ENCODE results near the gene ARFIP1.
"Not testable (repeated sequence)": the region's sequence is repeated elsewhere in the genome, so short reads cannot be mapped to it uniquely, and the experiment has no call there.

The ARFIP1 gene

DNA sequence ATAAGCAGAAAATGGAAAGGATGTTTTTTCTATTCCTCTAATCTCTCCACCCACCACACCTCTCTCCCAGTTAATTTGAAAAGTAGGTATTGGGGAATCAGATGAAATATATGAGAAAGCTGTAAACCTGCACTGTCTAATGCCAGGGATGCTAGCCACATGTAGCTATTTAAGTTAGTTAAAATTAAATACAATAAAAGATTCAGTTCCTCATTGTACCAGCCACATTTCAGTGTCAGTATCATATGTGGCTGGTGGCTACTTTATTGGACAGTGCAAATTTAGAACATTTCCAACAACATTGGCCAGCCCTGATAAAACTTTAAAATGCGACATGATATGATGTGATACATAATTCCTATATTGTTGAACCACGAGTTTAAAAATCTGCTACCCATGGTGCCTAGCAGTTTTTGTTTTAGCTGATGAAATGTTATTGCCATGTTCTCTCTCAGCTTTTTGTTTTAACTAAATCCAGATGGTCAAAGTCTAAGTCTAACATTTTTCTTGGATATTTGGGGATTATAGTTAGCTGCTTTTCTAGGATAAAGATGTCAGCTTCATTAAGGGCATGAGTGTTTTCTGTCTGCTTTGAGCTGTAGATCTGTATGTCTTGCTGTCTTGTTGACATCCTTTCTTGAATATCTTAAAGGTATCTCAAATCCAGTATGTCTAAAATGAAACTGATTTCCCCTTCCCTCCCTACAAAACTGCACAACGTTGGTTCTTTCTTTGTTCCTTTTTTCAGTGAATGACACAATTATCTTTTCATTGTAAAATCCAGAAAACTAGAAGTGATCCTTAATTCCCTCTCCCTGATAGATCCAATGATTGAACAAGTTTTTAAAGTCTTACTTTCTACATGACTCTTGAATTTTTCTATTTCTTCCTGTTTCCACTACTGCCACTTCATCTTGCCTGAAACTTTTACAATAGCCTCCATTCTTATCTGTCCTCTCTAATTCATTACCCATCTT is 6.2 kb downstream of the ARFIP1 start:
- DNase-seq (ENCODE audit: low read depth) = no peak

DNA sequence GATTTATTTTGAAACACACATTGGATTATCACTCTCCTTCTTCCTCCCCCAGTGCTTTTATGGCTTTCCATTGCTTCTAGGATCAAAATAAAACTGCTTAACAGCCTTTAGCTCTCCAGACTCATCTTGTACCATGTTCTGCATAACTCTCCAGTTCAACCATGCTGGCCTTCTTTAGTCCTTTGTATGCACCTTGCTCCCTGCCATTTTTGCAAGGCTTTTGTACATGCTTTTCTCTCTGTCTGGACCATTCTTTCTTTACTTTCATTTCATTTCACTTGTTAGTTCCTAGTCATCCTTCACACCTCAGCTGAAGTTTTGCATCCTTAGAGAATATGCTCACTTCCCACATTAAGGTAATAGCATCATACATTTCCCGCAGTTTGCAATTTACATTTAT is 6.9 kb downstream of the ARFIP1 start:
- no peak for DNase-seq (ENCODE audit: low read depth)

DNA sequence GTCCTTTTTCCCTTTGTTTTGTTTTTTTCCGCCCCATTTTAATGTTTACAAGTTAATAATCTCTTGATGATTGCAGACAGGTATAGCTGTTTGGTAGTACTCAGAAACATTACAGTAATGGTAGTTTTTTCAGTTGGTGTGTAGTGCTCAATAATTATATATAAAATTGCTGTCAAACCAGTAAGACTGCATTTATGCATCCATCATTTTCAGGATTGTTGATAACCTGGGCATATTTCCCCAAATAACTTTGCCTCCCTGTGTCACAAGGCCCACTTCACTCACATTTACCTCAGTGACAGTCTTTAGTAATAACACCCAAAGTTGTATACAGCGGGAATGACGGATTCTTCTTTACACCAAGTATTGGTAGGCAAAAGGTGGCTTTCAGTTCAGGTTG is 16.1 kb downstream of the ARFIP1 start:
- no peak for DNase-seq (ENCODE audit: low read depth)

DNA sequence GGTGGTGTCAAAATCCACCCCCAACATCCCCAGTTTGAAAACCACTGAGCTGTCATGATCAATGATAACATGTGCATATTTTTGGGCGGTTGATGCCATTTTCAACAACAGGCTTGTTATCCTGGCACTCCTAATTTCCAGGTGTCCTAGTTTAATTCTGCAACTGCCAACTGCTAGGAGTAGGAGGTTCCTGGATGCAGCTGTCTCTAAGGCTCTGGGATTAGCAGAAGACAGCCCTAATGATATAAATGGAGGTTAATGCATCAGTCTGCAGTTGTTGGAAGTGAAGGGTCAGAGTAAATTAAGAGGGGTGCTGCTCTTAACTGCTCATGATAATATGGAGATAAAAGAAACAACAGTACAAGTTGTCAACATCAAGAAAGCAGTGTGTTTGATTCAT is 23.8 kb downstream of the ARFIP1 start:
- no peak for DNase-seq (ENCODE audit: low read depth)

DNA sequence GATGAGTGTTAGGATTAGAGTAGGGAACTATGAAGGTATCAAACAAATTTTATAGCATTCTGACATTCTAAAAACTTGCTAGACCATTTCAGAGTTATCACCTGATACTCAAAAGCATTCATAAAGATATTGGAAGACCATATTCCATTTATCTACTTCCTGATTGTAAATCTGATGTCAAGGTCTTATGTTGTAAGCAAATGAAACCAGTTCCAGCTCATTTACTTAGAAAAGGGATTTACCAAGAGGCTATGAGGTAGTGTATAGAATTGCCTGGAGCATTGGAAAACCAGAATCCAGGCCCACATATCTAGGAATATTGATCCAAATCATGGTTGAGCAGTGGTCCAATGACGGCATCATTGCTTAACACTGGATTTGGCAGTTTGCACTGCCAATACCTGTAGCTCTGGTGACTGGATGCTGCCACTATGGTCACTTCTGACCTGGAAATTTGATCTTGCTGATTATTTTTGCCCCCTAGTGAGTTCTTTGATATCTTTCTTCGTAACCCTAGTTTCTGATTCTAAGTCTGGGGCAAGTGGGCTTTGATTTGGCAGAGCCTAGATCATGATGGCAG is 25.4 kb downstream of the ARFIP1 start:
- DNase-seq (ENCODE audit: low read depth) = no peak

DNA sequence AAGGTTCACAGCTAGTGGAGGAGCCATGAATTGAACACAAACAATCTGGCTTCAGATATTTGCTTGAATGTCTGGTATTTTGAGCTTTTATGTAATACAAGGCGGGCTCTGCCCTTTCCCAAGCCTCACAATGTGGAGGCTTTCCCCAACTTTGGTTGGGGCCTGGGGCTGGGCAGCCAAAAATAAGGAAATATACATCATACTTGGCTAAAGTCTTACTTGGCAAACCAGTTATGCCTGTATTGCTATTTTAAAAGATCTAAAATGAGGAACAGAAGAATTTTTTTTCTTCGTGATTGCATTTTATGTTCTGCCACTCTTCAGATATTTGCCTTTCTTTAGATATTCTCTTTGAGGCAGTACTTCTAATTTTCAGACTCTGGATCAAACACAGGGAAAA is 26.1 kb downstream of the ARFIP1 start:
- no peak for DNase-seq (ENCODE audit: low read depth)

DNA sequence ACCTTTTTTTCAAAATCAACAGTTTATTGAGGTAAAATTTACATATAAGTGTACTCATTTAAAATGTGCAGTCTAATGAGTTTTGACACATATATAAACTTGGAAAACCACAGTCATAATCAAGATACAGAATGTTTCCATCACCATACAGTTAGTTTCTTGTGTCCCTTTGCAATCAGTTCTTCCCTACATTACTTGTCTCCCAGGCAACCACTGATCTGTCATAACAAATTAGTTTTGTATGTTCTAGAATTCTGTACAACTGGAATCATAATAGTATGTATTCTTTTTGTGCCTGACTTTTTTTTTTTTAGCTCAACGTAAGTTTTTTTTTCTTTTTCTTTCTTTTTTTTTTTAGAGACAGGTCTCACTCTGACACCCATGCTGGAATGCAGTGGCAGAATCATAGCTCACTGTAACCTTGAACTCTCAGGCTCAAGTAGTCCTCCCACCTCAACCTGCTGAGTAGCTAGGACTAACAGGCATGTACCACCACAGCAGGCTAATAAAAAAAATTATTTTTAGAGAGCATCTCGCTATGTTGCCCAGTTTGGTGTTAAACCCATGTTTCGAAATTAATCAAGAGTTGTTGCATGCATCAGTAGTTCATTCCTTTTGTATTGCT is 26.9 kb downstream of the ARFIP1 start:
- DNase-seq (ENCODE audit: low read depth) = no peak

DNA sequence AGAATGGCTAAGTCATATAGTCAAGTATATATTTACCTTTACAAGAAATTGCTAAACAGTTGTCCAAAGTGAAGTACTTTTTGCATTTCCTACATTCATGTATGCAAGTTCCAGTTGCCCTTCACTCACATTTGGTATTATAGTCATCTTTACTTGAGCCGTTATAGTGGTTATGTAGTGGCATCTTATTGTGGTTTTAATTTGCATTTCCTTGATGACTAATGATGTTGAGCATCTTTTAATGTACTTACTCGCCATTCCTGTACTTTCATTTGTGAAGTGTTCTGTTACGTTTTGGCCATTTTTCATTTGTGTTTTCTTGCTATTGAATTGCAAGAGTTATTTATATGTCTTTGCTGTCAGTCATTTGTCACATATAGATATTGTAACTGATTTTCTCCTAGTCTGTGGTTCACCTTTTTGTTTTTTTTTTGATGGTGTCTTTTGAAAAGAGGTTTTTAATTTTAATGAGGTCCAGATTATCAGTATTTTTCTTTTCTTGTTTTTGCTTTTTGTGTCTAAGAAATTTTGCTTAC is 27.6 kb downstream of the ARFIP1 start:
- no peak for DNase-seq (ENCODE audit: low read depth)

DNA sequence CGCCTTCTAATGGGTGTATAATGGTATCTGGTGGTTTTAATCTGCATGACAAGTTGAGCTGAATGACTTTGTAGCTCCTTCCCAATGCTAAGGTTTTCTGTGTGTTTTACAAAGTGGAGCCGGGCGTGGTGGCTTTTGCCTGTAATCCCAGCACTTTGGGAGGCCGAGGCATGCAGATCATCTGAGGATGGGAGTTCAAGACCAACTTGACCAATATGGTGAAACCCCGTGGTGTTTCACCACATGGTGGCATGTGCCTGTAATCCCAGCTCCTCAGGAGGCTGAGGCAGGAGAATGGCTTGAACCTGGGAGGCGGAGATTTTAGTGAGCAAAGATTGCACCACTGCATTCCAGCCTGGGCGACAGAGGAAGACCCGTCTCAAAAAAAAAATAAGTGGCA is 28.9 kb downstream of the ARFIP1 start:
- no peak for DNase-seq (ENCODE audit: low read depth)

DNA sequence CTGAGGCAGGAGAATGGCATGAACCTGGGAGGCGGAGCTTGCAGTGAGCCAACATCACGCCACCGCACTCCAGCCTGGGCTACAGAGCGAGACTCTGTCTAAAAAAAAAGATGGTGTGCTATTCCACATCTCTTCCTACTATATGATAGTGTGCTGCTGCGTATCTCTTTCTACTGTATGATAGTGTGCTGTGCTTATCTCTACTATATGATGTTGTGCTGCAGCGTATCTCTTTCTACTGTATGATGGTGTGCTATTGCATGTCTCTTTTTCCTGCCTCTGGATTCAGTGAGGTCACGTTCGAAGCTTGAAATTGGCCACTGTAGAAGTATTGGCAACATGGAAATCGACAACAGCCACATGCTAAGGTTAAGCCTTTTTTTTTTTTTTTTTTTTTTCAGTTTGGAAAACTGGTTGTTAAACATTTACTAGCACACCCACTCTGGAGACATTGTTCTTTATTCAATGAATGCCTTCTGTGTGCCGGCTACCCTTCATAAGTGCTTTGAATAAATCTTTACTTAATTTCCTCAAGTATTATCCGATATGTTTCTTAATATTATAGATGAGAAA is 31.0 kb downstream of the ARFIP1 start:
- no peak for DNase-seq (ENCODE audit: low read depth)

DNA sequence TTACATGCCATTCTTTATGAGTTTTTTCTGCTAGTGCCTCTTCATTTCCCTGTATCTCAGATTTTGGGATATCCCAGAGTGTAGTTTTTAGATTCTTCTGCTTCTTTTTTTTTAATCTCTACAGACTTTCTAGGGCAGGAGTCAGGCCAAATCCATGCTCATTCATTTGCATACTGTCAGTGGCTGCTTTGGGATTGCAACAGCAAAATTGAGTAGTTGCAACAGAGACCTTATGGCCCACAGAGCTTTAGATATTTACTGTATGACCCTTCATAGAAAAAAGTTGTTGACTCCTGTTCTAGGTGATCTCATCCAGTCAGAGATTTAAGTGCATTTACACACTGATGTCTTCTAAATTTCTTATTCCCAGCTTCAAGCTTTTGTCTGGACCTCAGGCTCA is 35.3 kb downstream of the ARFIP1 start:
- DNase-seq (ENCODE audit: low read depth) = no peak

DNA sequence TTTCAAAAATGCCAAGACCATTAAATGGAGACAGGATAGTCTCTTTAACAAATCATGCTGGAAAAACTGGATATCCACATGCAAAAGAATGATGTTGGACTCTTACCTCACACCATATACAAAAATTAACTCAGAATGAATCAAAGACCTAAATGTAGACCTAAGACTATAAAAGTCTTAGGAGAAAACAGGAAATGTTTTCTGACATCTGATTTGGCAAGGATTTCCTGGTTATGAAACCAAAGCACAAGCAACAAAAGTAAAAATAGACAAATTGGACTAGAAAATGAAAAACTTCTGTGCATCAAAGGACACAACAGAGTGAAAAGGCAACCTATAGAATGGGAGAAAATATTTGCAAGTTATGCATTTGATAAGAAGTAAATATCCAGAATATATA is 37.6 kb downstream of the ARFIP1 start:
- no peak for DNase-seq (ENCODE audit: low read depth)

DNA sequence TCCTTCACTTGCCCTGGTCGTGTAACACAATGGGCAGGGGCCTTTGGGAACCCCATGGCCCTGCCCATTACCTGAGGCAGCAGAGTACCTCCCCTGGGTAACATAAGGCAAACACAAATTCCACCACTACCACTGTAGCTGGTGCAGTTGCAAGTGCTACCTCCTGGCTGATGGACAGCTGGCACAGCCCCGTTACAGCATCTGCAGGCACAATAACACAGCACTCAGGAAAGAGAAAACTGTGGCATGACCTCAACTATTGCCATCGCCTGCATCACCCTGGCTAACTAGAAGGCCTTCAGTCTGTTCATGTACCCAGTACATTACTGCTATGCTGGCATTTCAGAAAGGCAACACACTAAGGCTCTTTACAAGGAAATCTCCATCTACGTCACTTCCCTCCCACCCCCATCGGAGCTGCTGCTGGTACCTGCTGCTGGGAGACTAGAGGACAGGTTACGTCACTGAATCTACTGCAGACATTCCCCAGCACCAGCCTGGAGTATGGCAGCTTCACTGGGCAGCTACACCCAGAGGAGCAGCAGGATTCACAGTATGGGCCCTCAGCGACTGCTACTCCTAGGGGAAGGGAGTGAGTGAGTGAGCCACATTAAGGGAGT is 39.4 kb downstream of the ARFIP1 start:
- no peak for DNase-seq (ENCODE audit: low read depth)

DNA sequence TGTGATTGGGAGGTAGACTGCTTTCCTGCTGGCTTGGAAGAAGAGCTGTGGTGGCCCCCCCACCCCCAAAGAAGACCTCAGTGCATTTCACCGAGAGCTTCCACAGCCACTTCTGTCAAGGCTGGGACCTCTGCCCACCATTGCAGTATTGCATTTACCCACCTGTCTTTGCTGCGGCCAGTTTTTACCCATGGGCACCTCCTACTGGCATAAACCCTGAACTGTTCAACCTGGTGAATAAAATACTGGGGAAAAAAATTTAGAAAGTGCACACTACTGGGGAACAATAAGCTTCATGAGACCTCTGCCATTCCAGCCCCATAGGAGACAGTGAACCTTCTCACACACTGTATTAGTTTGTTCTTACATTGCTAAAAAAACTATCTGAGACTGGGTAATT is 40.3 kb downstream of the ARFIP1 start:
- no peak for DNase-seq (ENCODE audit: low read depth)

DNA sequence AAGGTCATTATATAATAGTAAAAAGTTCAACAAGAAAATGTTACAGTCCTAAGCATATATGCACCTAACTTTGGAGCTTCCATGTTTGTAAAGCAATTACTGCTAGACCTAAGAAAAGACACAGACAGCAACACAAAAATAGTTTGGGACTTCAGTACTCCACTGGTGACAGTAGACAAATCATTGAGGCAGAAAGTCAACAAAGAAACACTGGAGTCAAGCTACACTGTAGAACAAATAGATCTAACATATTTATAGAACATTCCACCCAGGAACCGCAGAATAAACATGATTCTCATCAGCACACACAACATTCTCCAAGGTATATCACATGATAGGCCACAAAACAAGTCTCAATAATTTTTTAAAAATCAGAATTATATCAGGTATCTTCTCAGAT is 42.6 kb downstream of the ARFIP1 start:
- DNase-seq (ENCODE audit: low read depth) = no peak

DNA sequence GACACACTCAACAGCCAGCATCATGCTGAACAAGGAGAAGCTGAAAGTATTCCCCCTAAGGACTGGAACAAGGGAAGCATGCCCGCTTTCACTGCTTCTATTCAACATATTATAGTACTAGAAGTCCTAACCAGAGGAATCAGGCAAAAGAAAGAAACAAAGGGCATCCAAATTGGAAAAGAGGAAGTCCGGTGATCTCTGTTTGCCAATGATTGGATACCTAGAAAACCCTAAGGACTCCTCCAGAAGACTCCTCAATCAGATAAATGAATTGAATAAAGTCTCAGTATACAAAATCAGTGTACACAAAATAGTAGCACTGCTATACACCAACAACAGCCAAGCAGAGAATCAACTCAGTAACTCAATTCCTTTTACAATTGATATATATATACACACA is 44.8 kb downstream of the ARFIP1 start:
- no peak for DNase-seq (ENCODE audit: low read depth)

DNA sequence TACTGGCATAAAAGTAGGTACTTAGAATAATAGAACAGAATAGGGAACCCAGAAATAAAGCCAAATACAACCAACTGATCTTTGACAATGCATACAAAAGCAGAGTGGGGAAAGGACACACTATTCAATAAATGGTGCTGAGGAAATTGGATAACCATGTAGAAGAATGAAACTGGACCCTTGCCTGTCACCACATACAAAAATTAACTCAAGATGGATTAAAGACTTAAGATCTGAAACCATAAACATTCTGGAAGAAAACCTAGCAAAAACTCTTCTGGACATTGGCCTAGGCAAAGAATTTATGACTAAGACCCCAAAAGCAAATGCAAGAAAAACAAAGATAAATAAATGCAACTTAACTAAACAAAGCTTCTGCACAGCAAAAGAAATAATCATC is 45.6 kb downstream of the ARFIP1 start:
- DNase-seq (ENCODE audit: low read depth) = no peak

DNA sequence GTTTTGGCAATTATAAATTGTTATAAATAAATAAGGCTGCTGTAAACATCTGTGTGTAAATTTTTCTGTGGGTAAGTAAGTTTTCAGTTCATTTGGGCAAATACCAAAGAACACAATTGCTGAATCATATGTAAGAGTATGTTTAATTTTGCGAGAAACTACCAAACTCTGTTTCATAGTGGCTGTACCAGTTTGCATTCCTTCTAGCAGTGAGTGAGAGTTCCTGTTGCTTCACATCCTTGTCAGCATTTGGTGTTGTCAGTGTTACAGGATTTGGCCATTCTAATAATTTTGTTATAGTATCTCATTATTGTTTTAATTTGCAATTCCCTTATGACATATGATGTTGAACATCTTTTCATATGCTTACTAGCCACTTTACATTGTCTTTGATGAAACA is 48.4 kb downstream of the ARFIP1 start:
- DNase-seq (ENCODE audit: low read depth) = no peak

DNA sequence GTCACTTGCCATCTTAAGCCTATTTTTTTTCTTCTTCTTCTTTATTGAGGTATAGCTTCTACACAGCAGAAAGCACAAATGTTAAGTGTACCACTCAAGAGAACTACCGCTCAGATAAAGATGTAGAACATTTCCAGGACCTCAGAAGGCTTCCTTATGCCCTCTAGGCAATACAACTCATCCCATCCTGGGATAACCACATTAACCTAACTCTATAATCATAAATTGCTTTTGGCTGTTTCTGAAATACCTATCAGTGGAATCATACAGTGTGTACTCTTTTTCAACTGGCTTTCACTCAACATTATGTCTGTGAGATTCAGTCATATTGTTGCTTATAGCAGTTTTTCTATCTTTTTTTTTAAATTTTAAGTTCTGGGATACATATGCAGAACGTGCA is 51.7 kb downstream of the ARFIP1 start:
- no peak for DNase-seq (ENCODE audit: low read depth)

DNA sequence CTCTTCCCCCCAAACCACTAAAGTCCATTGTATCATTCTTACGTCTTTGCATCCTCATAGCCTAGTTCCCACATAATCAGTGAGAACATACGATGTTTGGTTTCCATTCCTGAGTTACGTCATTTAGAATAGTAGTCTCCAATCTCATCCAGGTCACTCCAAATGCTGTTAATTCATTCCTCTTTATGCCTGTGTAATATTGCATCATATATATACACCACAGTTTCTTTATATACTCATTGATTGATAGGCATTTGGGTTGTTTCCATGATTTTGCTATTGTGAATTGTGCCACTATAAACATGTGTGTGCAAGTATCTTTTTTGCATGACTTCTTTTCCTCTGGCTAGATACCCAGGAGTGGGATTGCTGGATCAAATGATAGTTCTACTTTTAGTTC is 57.2 kb downstream of the ARFIP1 start:
- DNase-seq (ENCODE audit: low read depth) = no peak

DNA sequence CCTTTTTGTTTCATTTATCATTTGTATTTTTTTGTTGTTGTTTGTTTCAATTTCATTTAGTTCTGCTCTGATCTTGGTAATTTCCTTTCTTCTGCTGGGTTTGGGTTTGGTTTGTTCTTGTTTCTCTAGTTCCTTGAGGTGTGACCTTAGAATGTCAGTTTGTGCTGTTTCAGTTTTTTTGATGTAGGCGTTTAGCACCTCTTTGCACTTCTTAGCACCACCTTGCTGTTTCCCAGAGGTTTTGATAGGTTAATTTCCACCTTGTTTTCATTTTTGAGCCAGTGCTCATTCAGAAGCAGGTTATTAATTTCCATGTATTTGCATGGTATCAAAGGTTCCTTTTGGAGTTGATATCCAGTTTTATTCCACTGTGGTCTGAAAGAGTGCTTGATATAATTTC is 60.0 kb downstream of the ARFIP1 start:
- DNase-seq (ENCODE audit: low read depth) = not testable (repeated sequence)

DNA sequence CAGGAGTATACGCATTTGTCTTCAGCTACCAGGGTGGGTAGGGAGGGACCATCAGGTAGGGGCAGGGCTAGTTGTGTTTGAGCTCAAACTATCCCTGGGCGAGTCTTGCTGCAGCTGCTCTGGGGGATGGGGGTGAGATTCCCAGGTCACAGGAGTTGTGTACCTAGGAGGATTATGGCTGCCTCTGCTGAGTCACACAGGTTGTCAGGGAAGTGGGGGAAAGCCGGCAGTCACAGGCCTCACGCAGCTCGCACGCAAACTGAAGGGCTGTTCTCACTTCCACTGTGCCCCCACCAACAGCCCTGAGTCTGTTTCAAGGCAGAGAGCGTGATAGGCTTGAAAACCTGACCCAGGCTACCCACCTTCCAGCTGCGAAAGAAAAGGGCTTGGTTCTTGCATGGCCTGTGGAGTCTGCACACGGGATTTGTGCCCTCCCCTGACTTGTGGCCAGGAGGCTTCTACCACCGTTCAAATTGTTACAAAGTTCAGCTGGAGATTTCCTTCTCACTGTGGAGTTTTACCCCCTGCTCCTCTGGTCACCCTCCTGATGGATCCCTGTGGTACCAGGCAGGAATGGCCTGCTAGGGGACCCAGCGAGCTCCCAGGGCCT is 63.8 kb downstream of the ARFIP1 start:
- no peak for DNase-seq (ENCODE audit: low read depth)
